Caco-2 (cell line): ENCODE data around the gene ALK. TPM values are rescaled to one million over a fixed set of nuclear protein-coding genes. Genes with fewer than 3 reads are reported as not detected.

Experiments used
- BruUV-seq: library from RNA; stranded (reverse); fragments of 400-500 nt; replicated peaks from 2 replicates; lab custom pipeline; 2021; lab: Mats Ljungman, UMichigan
- CTCF ChIA-PET: fragments of 300-600 bp; sonication (Branson Sonifier 250); formaldehyde crosslinking; loops from one replicate; lab custom pipeline; 2022; ENCODE audit warnings: antibody characterized with exemption; lab: Charles Lee
- POLR2A ChIA-PET: fragments of 300-600 bp; sonication (Branson Sonifier 250); formaldehyde crosslinking; loops from one replicate; lab custom pipeline; 2022; ENCODE audit warnings: antibody characterized with exemption; lab: Charles Lee
- DNase-seq, 2 experiments: peaks; one replicate each; pipeline versions ENCODE4 v3.0.0 to v3.0.0-alpha.2; 2020 to 2022
- H3K27me3 ChIP-seq: replicated peaks from 2 replicates; pipeline ENCODE4 v1.6.0; 2011; ENCODE audit warnings: low read length; ENCODE audit not compliant: control insufficient read depth, insufficient read depth
- H3K36me3 ChIP-seq: 2 replicates; pipeline ENCODE4 v1.5.1; 2011; ENCODE audit warnings: low read length; ENCODE audit not compliant: control insufficient read depth, insufficient read depth
- H3K4me1 ChIP-seq: fragments of 250-450 bp; sonication (Bioruptor Pico); 2 replicates; pipeline ENCODE4 v1.5.1; 2020; ENCODE audit warnings: mild to moderate bottlenecking
- H3K4me3 ChIP-seq: 2 replicates; pipeline ENCODE4 v1.5.1; 2011; ENCODE audit warnings: low read depth, mild to moderate bottlenecking, control low read depth, low read length
- H3K9me3 ChIP-seq: fragments of 250-450 bp; sonication (Bioruptor Pico); 2 replicates; pipeline ENCODE4 v1.5.1; 2020; ENCODE audit warnings: mild to moderate bottlenecking, moderate library complexity
- H3K27ac Mint-ChIP-seq: one replicate; pipeline ENCODE4 v1.8.0; 2022; ENCODE audit warnings: mixed read lengths; ENCODE audit not compliant: unreplicated experiment
- H3K27me3 Mint-ChIP-seq: one replicate; pipeline ENCODE4 v1.8.0; 2022; ENCODE audit warnings: mixed read lengths; ENCODE audit not compliant: insufficient read depth, unreplicated experiment
- H3K36me3 Mint-ChIP-seq: one replicate; pipeline ENCODE4 v1.8.0; 2022; ENCODE audit warnings: mild to moderate bottlenecking, mixed read lengths; ENCODE audit not compliant: insufficient read depth, unreplicated experiment
- H3K4me1 Mint-ChIP-seq: one replicate; pipeline ENCODE4 v1.8.0; 2022; ENCODE audit warnings: low read depth, mixed read lengths; ENCODE audit not compliant: unreplicated experiment
- H3K4me3 Mint-ChIP-seq: one replicate; pipeline ENCODE4 v1.8.0; 2022; ENCODE audit warnings: mild to moderate bottlenecking, moderate library complexity, mixed read lengths; ENCODE audit not compliant: unreplicated experiment
- H3K9me3 Mint-ChIP-seq: one replicate; pipeline ENCODE4 v1.8.0; 2022; ENCODE audit warnings: mixed read lengths; ENCODE audit not compliant: unreplicated experiment
- CTCF ChIP-seq, 2 experiments: fragments of 200-600 bp in 1 of 2; IDR thresholded peaks; 1 replicate in 1 of 2; 2 replicates in 1 of 2; pipeline versions ENCODE4 v1.5.1 to v1.8.0; 2011 to 2022; ENCODE audit warnings: antibody characterized with exemption in 1 of 2, control low read depth in 1 of 2, inconsistent platforms in 1 of 2, low read depth in 1 of 2, low read length in 1 of 2, mild to moderate bottlenecking in 1 of 2, moderate library complexity in 1 of 2; ENCODE audit not compliant: insufficient read depth in 1 of 2, severe bottlenecking in 1 of 2, unreplicated experiment in 1 of 2
- intact Hi-C: fragments of 100-400 bp; cut with micrococcal nuclease; formaldehyde crosslinking; loops from one replicate; pipeline ENCODE4 v1.10.0; 2022; ENCODE audit not compliant: unreplicated experiment
- total RNA-seq: library from RNA; stranded (reverse); gene quantifications from 2 replicates; pipeline ENCODE4 v1.2.3, GENCODE V29; 2022

Gene ALK
- total RNA-seq, 1 experiment from 2014 or later: 0.11 TPM

GRCh38 chr2:29918941-29919340 is 2.4 kb downstream of the ALK start:
- H3K36me3 Mint-ChIP-seq: no peaks in the 10 kb centered on the region
- no peak for TF ChIP-seq CTCF (IDR thresholded peaks at IDR 0.05; ENCODE audit: insufficient read depth in 1 of 2, low read depth in 1 of 2, low read length in 1 of 2, severe bottlenecking in 1 of 2, unreplicated experiment in 1 of 2)
- H3K27ac Mint-ChIP-seq: no peak overlapping the region
- H3K4me3 Mint-ChIP-seq: no peak overlapping the region
- Histone ChIP-seq H3K4me1 (no peaks in the 10 kb centered on the region), H3K27me3 (no peaks in the 10 kb centered on the region), H3K4me3 (no peak overlapping the region), H3K36me3 (no peaks in the 10 kb centered on the region), H3K9me3 (no peaks in the 10 kb centered on the region)
- H3K9me3 Mint-ChIP-seq: no peaks in the 10 kb centered on the region
- H3K27me3 Mint-ChIP-seq: peaks cover 19% of the 10 kb centered on the region
- H3K4me1 Mint-ChIP-seq: no peaks in the 10 kb centered on the region
- ChIA-PET CTCF (interaction anchor here (0.8 kb wide), 1 partner anchor 944 kb away, joined by 4 read pairs; no protein-coding TSS in a partner anchor), POLR2A (no interaction called here)
- no TSS peak for BruUV-seq
- DNase-seq: no peak
- intact Hi-C loops: no loop called here

GRCh38 chr2:29917781-29918180 is 3.6 kb downstream of the ALK start:
- no TSS peak for BruUV-seq
- Histone ChIP-seq H3K36me3 (no peaks in the 10 kb centered on the region), H3K9me3 (no peaks in the 10 kb centered on the region), H3K4me3 (no peak overlapping the region), H3K27me3 (no peaks in the 10 kb centered on the region), H3K4me1 (no peaks in the 10 kb centered on the region)
- Mint-ChIP-seq H3K27ac (no peak overlapping the region), H3K4me3 (no peak overlapping the region), H3K4me1 (no peaks in the 10 kb centered on the region), H3K27me3 (peaks cover 22% of the 10 kb centered on the region), H3K36me3 (no peaks in the 10 kb centered on the region), H3K9me3 (no peaks in the 10 kb centered on the region)
- TF ChIP-seq CTCF (IDR thresholded peaks at IDR 0.05; ENCODE audit: insufficient read depth in 1 of 2, low read depth in 1 of 2, low read length in 1 of 2, severe bottlenecking in 1 of 2, unreplicated experiment in 1 of 2): no peak
- no peak for DNase-seq
- intact Hi-C loops: no loop called here
- POLR2A ChIA-PET: no interaction called here
- CTCF ChIA-PET: interaction anchor here (0.5 kb wide), 1 partner anchor 49 kb away, joined by 3 read pairs; no protein-coding TSS in a partner anchor

- intact Hi-C loops: no loop called here
- Histone ChIP-seq H3K36me3 (no peaks in the 10 kb centered on the region), H3K4me3 (no peak overlapping the region), H3K4me1 (no peaks in the 10 kb centered on the region), H3K27me3 (no peaks in the 10 kb centered on the region), H3K9me3 (no peaks in the 10 kb centered on the region)
- no peaks in the 10 kb centered on the region for H3K36me3 Mint-ChIP-seq
- BruUV-seq: no TSS peak
- H3K4me3 Mint-ChIP-seq: no peak overlapping the region
- POLR2A ChIA-PET: no interaction called here
- no peak for DNase-seq
- no peak overlapping the region for H3K27ac Mint-ChIP-seq
- H3K4me1 Mint-ChIP-seq: no peaks in the 10 kb centered on the region
- H3K9me3 Mint-ChIP-seq: no peaks in the 10 kb centered on the region
- peaks cover 23% of the 10 kb centered on the region for H3K27me3 Mint-ChIP-seq
- CTCF ChIA-PET: no interaction called here
- TF ChIP-seq CTCF (IDR thresholded peaks at IDR 0.05; ENCODE audit: insufficient read depth in 1 of 2, low read depth in 1 of 2, low read length in 1 of 2, severe bottlenecking in 1 of 2, unreplicated experiment in 1 of 2): no peak
Observed at GRCh38 chr2:29916571-29916970, 4.8 kb downstream of the ALK start.
